GM23338 (cell line): ENCODE measurements around the gene ZNF664. TPM values are rescaled to one million over a fixed set of nuclear protein-coding genes. Genes with fewer than 3 reads are reported as not detected.

Experiments used
- ATAC-seq: fragments of 200-7000 bp; cut with Tn5 transposase; 3 replicates; pipeline ENCODE4 v1.9.1; 2020
- DNase-seq: peaks from one replicate; pipeline ENCODE4 v3.0.0-alpha.2; 2015; ENCODE audit warnings: low spot score
- H2AFZ ChIP-seq: fragments of 200-600 bp; sonication (generic); 2 replicates; pipeline ENCODE4 v1.8.0; 2016; ENCODE audit warnings: antibody characterized with exemption, mild to moderate bottlenecking, moderate library complexity
- H3F3A ChIP-seq: fragments of 200-600 bp; sonication (generic); replicated peaks from 2 replicates; pipeline ENCODE4 v1.8.0; 2017; ENCODE audit warnings: antibody characterized with exemption, mixed run types, low read depth
- H3K27ac ChIP-seq: fragments of 200-600 bp; sonication (generic); 2 replicates; pipeline ENCODE4 v1.6.1; 2016; ENCODE audit warnings: low read depth
- H3K27me3 ChIP-seq: fragments of 200-600 bp; sonication (generic); 2 replicates; pipeline ENCODE4 v1.8.0; 2016; ENCODE audit warnings: mild to moderate bottlenecking, mixed run types, moderate library complexity; ENCODE audit not compliant: insufficient read depth
- H3K36me3 ChIP-seq: fragments of 200-600 bp; sonication (generic); 2 replicates; pipeline ENCODE4 v1.8.0; 2016; ENCODE audit warnings: mild to moderate bottlenecking; ENCODE audit not compliant: insufficient read depth
- H3K4me1 ChIP-seq: fragments of 200-600 bp; sonication (generic); 2 replicates; pipeline ENCODE4 v1.8.0; 2016; ENCODE audit warnings: mild to moderate bottlenecking, moderate library complexity; ENCODE audit not compliant: insufficient read depth
- H3K4me2 ChIP-seq: fragments of 200-600 bp; sonication (generic); 2 replicates; pipeline ENCODE4 v1.7.1; 2017; ENCODE audit warnings: mixed run types
- H3K4me3 ChIP-seq: fragments of 200-600 bp; sonication (generic); 2 replicates; pipeline ENCODE4 v1.6.1; 2016; ENCODE audit warnings: mixed run types
- H3K79me2 ChIP-seq: fragments of 200-600 bp; sonication (generic); replicated peaks from 2 replicates; pipeline ENCODE4 v1.8.0; 2017; ENCODE audit warnings: mild to moderate bottlenecking; ENCODE audit not compliant: insufficient read depth
- H3K9me2 ChIP-seq: fragments of 200-600 bp; sonication (generic); 2 replicates; pipeline ENCODE4 v1.8.0; 2017; ENCODE audit not compliant: insufficient read depth
- H4K20me1 ChIP-seq: fragments of 200-600 bp; sonication (generic); replicated peaks from 2 replicates; pipeline ENCODE4 v1.8.0; 2017; ENCODE audit warnings: mild to moderate bottlenecking; ENCODE audit not compliant: insufficient read depth
- H3K27ac Mint-ChIP-seq: 2 replicates; pipeline ENCODE4 v1.8.0; 2020; ENCODE audit warnings: inconsistent platforms, mild to moderate bottlenecking, moderate library complexity, mixed read lengths
- H3K27me3 Mint-ChIP-seq: 3 replicates; pipeline ENCODE4 v1.8.0; 2022; ENCODE audit warnings: low read depth, mild to moderate bottlenecking, moderate library complexity, mixed read lengths, inconsistent platforms; ENCODE audit not compliant: insufficient read depth, poor library complexity
- H3K36me3 Mint-ChIP-seq: 3 replicates; pipeline ENCODE4 v1.8.0; 2021; ENCODE audit warnings: low read depth, mild to moderate bottlenecking, inconsistent platforms, moderate library complexity, mixed read lengths
- H3K4me1 Mint-ChIP-seq: 3 replicates; pipeline ENCODE4 v1.8.0; 2020; ENCODE audit warnings: mild to moderate bottlenecking, inconsistent platforms, mixed read lengths
- H3K4me3 Mint-ChIP-seq: 3 replicates; pipeline ENCODE4 v1.8.0; 2021; ENCODE audit warnings: moderate library complexity, mild to moderate bottlenecking, inconsistent platforms, mixed read lengths
- H3K9me3 Mint-ChIP-seq: 3 replicates; pipeline ENCODE4 v1.8.0; 2020; ENCODE audit warnings: moderate library complexity, mild to moderate bottlenecking, inconsistent platforms, mixed read lengths
- CREB1 ChIP-seq: fragments of 250-450 bp; sonication (Bioruptor Pico); IDR thresholded peaks from 2 replicates; pipeline ENCODE4 v1.5.0; 2020; ENCODE audit warnings: low read depth, mild to moderate bottlenecking, moderate library complexity
- CTCF ChIP-seq, 2 experiments: fragments of 200-600 bp in 1 of 2; sonication (generic) in 1 of 2; conservative IDR thresholded peaks; 2 replicates each; pipeline versions ENCODE4 v1.5.1 to v1.6.1; 2016 to 2017; ENCODE audit warnings: antibody characterized with exemption in 2 of 2, low read depth in 2 of 2, mild to moderate bottlenecking in 2 of 2, moderate library complexity in 1 of 2
- ETS1 ChIP-seq: IDR thresholded peaks from 2 replicates; pipeline ENCODE4 v1.6.1; 2016; ENCODE audit warnings: antibody characterized with exemption
- EZH2phosphoT487 ChIP-seq: fragments of 200-600 bp; sonication (generic); IDR thresholded peaks from one replicate; pipeline ENCODE4 v1.8.1; 2018; ENCODE audit warnings: antibody characterized with exemption; ENCODE audit not compliant: unreplicated experiment
- JUNB ChIP-seq: IDR thresholded peaks from one replicate; pipeline ENCODE4 v1.6.1; 2016; ENCODE audit warnings: antibody characterized with exemption; ENCODE audit not compliant: unreplicated experiment
- NANOG ChIP-seq: IDR thresholded peaks from 2 replicates; pipeline ENCODE4 v1.6.1; 2016; ENCODE audit warnings: antibody characterized with exemption, borderline replicate concordance
- POLR2AphosphoS5 ChIP-seq: IDR thresholded peaks from 2 replicates; pipeline ENCODE4 v1.6.1; 2016; ENCODE audit warnings: antibody characterized with exemption, low read depth
- STAT1 ChIP-seq: IDR thresholded peaks from one replicate; pipeline ENCODE4 v1.6.1; 2016; ENCODE audit warnings: antibody characterized with exemption; ENCODE audit not compliant: unreplicated experiment
- ZNF114 ChIP-seq: fragments of 250-450 bp; sonication (Bioruptor Pico); IDR thresholded peaks from 2 replicates; pipeline ENCODE4 v1.5.0; 2020; ENCODE audit warnings: mild to moderate bottlenecking, moderate library complexity
- polyA plus RNA-seq: library from polyadenylated mRNA; unstranded; fragments of >200 nt; fragmentation: Nextera tagmentation; extraction: Ambion mirVana; gene quantifications from 2 replicates; pipeline ENCODE4 v1.2.1, GENCODE V29; 2016
- total RNA-seq: library from RNA; depleted of rRNA; stranded (reverse); fragments of >200 nt; shearing (Covaris generic); gene quantifications from 2 replicates; pipeline ENCODE4 v1.2.3, GENCODE V29; 2014

ZNF664 gene
- total and polyA plus RNA-seq, 2 experiments from 2014 or later: 8.1 to 35.2 TPM

GRCh38 chr12:123960029-123960735, 12.8 kb upstream of the ZNF664 start:
- no peaks in the 10 kb centered on the region for H3F3A ChIP-seq
- H3K9me2 ChIP-seq: no peaks in the 10 kb centered on the region
- no peak overlapping the region for H3K4me2 ChIP-seq
- H3K27me3 ChIP-seq: peaks cover 100% of the 10 kb centered on the region
- no peak overlapping the region for H2AFZ ChIP-seq
- Mint-ChIP-seq H3K4me3 (no peak overlapping the region), H3K27ac (no peak overlapping the region), H3K4me1 (no peaks in the 10 kb centered on the region; the same call in 2 of the 3 replicates), H3K36me3 (no peaks in the 10 kb centered on the region), H3K9me3 (no peaks in the 10 kb centered on the region), H3K27me3 (peaks cover 58% of the 10 kb centered on the region)
- ATAC-seq (no peak), DNase-seq (no peak)
- no peak overlapping the region for H3K4me3 ChIP-seq
- TF ChIP-seq POLR2AphosphoS5 (no peak), ZNF114 (CRISPR knock-in tag) (no peak), CTCF (conservative IDR thresholded peaks at IDR 0.05; ENCODE audit: low read depth in 2 of 2) (no peak), JUNB (no peak)
- H3K36me3 ChIP-seq: no peaks in the 10 kb centered on the region
- H4K20me1 ChIP-seq: peaks cover 7% of the 10 kb centered on the region; the same call in 1 of the 2 replicates
- no peaks in the 10 kb centered on the region for H3K4me1 ChIP-seq
- no peaks in the 10 kb centered on the region for H3K79me2 ChIP-seq
- H3K27ac ChIP-seq: no peak overlapping the region

- H3K4me1 Mint-ChIP-seq: no peaks in the 10 kb centered on the region; the same call in 2 of the 3 replicates
- Histone ChIP-seq H3K9me2 (no peaks in the 10 kb centered on the region), H3K27ac (no peak overlapping the region), H3K27me3 (peaks cover 100% of the 10 kb centered on the region), H3K4me3 (no peak overlapping the region), H3K36me3 (no peaks in the 10 kb centered on the region), H3K4me2 (no peak overlapping the region), H4K20me1 (peaks cover 14% of the 10 kb centered on the region), H3K79me2 (no peaks in the 10 kb centered on the region), H3F3A (no peaks in the 10 kb centered on the region), H3K4me1 (no peaks in the 10 kb centered on the region), H2AFZ (no peak overlapping the region)
- DNase-seq (no peak), ATAC-seq (no peak)
- no peaks in the 10 kb centered on the region for H3K9me3 Mint-ChIP-seq
- no peak overlapping the region for H3K4me3 Mint-ChIP-seq
- peaks cover 65% of the 10 kb centered on the region for H3K27me3 Mint-ChIP-seq
- no peak overlapping the region for H3K27ac Mint-ChIP-seq
- H3K36me3 Mint-ChIP-seq: no peaks in the 10 kb centered on the region
- TF ChIP-seq JUNB (no peak), EZH2phosphoT487 (no peak), ZNF114 (CRISPR knock-in tag) (no peak), CREB1 (CRISPR knock-in tag) (no peak), NANOG (no peak), POLR2AphosphoS5 (no peak), STAT1 (no peak), CTCF (conservative IDR thresholded peaks at IDR 0.05; ENCODE audit: low read depth in 2 of 2) (no peak), ETS1 (no peak)
Measured at GRCh38 chr12:123960856-123961255, 12.2 kb upstream of the ZNF664 start.
